BJ (cell line): Measurements from ENCODE around the gene SLAMF8. TPM values are rescaled to one million over a fixed set of nuclear protein-coding genes. Genes with fewer than 3 reads are reported as not detected.

ENCODE experiments used
- CTCF ChIA-PET: fragments of 350-600 bp; formaldehyde crosslinking; extraction: SDS; loops from one replicate; lab custom pipeline; 2021; ENCODE audit warnings: antibody characterized with exemption, inconsistent platforms; lab: Yijun Ruan, JAX
- POLR2A ChIA-PET: fragments of 300-600 bp; sonication (Branson Sonifier 250); formaldehyde crosslinking; extraction: SDS; loops from one replicate; lab custom pipeline; 2021; ENCODE audit warnings: antibody characterized with exemption; lab: Charles Lee
- DNase-seq: peaks from one replicate; pipeline ENCODE4 v3.0.0-alpha.2; 2011; ENCODE audit warnings: low read depth
- H3K27me3 ChIP-seq: 2 replicates; pipeline ENCODE4 v1.6.0; 2011; ENCODE audit warnings: low read length; ENCODE audit not compliant: control insufficient read depth, insufficient read depth
- H3K36me3 ChIP-seq: 2 replicates; pipeline ENCODE4 v1.5.1; 2011; ENCODE audit warnings: low read length; ENCODE audit not compliant: control insufficient read depth, insufficient read depth
- H3K4me3 ChIP-seq: 2 replicates; pipeline ENCODE4 v1.5.1; 2011; ENCODE audit warnings: low read depth, mild to moderate bottlenecking, control low read depth, low read length
- polyA plus RNA-seq: library from polyadenylated mRNA; depleted of rRNA; stranded (reverse); fragments of >200 nt; gene quantifications from 2 replicates; pipeline ENCODE4 v1.2.3, GENCODE V29; 2011
- TF ChIP-seq, protein P1 (sequence below): IDR thresholded peaks from 2 replicates; pipeline ENCODE4 v1.5.1; 2011; ENCODE audit warnings: low read depth, mild to moderate bottlenecking, control low read depth, inconsistent platforms, low read length, moderate library complexity; ENCODE audit not compliant: insufficient read depth

The SLAMF8 gene
- polyA plus RNA-seq, 1 experiment = 0.06 TPM

DNA sequence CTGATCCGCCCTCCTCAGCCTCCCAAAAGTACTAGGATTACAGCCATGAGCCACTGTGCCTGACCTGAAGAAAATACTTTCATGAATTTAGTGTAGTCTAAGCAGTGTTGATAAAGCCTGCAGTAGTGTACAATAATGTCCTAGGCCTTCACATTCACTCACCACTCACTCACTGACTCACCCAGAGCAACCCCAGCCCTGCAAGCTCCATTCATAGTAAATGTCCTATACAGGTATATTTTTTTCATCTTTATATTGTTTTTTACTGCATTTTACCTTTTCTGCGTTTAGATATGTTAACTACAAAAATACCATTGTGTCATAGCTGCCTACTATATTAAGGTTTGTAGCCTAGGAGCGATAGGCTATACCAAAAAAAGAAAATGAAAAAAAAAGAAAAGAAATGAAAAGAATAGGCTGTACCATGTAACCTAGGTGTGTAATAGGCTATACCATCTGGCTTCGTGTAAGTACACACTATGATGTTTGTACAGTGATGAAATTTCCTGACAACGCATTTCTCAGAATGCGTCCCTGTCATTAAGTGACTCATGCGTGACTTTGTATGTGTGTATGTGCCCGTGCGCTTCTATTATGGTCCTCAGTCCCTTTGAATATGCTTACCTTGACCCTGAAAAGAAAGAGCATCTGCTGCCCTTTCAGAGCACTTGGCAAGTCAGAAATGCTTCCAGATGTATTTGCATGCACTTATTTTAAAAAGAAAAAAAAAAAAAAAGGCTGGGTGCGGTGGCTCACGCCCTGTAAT is 9.2 kb upstream of the SLAMF8 start:
- no peak for DNase-seq
- POLR2A ChIA-PET = interaction anchor here (0.6 kb wide), 1 partner anchor 8 kb away, joined by 16 read pairs; no protein-coding TSS in a partner anchor
- H3K27me3 ChIP-seq = peaks cover 18% of the 10 kb centered on the region
- H3K4me3 ChIP-seq = no peak overlapping the region
- CTCF ChIA-PET = interaction anchor here (1.2 to 2.6 kb wide), 2 partner anchors 18 to 656 kb away, joined by 3 to 16 read pairs; no protein-coding TSS in a partner anchor
- TF ChIP-seq, protein P1, sequence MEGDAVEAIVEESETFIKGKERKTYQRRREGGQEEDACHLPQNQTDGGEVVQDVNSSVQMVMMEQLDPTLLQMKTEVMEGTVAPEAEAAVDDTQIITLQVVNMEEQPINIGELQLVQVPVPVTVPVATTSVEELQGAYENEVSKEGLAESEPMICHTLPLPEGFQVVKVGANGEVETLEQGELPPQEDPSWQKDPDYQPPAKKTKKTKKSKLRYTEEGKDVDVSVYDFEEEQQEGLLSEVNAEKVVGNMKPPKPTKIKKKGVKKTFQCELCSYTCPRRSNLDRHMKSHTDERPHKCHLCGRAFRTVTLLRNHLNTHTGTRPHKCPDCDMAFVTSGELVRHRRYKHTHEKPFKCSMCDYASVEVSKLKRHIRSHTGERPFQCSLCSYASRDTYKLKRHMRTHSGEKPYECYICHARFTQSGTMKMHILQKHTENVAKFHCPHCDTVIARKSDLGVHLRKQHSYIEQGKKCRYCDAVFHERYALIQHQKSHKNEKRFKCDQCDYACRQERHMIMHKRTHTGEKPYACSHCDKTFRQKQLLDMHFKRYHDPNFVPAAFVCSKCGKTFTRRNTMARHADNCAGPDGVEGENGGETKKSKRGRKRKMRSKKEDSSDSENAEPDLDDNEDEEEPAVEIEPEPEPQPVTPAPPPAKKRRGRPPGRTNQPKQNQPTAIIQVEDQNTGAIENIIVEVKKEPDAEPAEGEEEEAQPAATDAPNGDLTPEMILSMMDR = no peak
- no peaks in the 10 kb centered on the region for H3K36me3 ChIP-seq

DNA sequence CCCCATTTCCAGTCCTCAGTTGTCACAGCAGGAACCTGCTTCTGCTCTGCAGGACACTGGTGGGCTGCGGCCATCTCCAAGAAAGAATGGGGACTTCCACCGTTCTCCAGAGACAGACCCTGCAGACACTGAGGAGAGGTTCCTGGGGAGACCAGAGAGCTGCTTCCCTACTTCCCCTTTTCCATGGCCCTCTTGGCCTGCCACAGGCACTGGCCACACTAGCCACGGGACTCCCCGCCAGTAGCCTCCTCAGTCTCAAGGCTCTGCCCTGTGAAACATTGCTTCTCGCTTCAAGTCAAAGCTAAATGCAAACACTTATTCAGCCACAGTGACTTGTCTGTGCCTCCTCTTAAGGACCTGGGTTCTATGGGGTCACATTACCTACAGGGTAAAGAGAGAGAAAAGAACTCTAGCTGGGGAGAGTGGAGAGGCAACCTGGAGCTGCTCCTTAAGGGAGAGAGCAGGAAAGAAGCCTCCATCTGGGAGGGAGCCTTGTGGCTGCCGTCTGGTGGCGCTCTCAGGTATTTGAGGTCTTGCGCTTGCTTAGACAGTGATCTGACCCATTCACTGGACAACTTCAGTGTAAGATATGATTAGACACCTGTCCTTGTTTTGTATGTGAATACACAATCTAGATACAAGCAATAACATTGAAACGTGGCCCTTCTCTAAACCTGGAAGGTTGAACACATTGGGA is 5.4 kb upstream of the SLAMF8 start:
- TF ChIP-seq, protein P1 = no peak
- DNase-seq = no peak
- ChIA-PET POLR2A (no interaction called here), CTCF (interaction anchor here (1.0 kb wide), 1 partner anchor 22 kb away, joined by 6 read pairs; no protein-coding TSS in a partner anchor)
- Histone ChIP-seq H3K4me3 (no peak overlapping the region), H3K36me3 (no peaks in the 10 kb centered on the region), H3K27me3 (peaks cover 17% of the 10 kb centered on the region)

DNA sequence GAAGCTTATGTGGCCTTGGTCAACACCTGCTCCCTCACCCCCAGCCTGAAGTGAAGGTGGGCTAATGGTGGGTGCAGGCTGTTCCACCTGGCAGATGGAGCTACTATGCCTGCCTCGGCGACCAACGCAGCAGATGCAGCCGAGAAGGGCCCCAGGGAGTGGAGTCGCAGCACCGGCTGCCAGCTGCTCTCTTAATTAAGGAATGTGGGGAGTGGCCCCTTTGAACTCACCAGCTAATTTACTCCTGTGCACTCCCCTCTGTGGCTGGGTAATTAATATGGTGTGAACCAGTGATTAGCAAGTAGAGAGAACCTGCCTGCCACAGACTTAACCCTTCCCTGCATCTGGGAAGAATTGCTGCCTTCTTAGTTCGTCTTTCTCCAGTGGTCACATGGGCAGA is 3.3 kb upstream of the SLAMF8 start:
- ChIA-PET CTCF (interaction anchor here (1.1 to 1.5 kb wide), 3 partner anchors 9 to 24 kb away, joined by 3 to 5 read pairs (median 3); no protein-coding TSS in a partner anchor), POLR2A (no interaction called here)
- TF ChIP-seq, protein P1 = no peak

DNA sequence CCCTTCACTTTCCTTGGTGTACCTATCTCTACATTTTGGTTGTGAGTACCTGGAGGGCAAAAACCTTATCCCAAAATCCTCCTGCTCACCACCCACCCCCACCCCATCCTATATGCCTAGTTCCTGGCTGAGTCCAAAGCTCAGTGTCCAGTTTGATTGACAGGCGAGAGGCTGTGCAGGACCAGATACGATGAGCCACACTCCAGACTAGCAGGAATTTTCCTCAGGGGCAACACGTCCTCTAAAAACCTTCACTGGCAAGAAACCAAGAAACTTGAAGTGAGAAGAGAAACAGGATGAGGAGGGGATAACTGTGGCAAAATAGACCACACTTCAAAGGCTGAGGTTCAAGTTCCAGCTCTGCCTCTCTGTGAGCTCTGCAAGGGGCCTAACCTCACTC is 1.1 kb upstream of the SLAMF8 start:
- Histone ChIP-seq H3K36me3 (no peaks in the 10 kb centered on the region), H3K4me3 (no peak overlapping the region), H3K27me3 (peaks cover 13% of the 10 kb centered on the region)
- ChIA-PET CTCF (interaction anchor here (1.4 to 1.6 kb wide), 2 partner anchors 21 to 27 kb away, joined by 3 to 4 read pairs; no protein-coding TSS in a partner anchor), POLR2A (interaction anchor here (0.6 kb wide), 1 partner anchor 9 kb away, joined by 16 read pairs; no protein-coding TSS in a partner anchor)
- no peak for DNase-seq
- TF ChIP-seq, protein P1 = no peak

More for the DNA sequence above, 3.3 kb upstream of the SLAMF8 start:
- Histone ChIP-seq H3K4me3 (no peak overlapping the region), H3K36me3 (no peaks in the 10 kb centered on the region), H3K27me3 (peaks cover 17% of the 10 kb centered on the region)
- no peak for DNase-seq

DNA sequence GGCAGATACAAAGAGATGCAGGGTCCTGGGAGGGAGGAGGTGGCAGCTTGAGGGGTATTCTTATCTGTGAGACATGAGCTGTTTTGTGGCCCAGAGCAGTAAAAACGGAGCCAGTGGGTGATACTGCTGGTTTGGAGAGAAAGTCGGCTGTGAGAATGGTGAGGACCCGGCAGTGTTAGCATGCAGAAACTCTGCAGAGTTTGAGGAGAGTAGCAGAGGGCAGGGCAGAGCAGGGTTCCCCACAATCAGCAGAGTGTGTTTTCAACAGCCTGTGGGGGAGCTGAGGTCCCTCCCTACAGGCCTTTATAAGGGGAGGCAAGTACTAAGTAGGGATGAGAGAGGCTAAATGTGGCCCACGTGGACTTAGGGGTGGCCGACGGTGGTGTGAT is 423 bp downstream of the SLAMF8 start:
- CTCF ChIA-PET = interaction anchor here (0.8 to 2.1 kb wide), 2 partner anchors 8 to 64 kb away, joined by 3 to 6 read pairs; no protein-coding TSS in a partner anchor

More for the DNA sequence above, 423 bp downstream of the SLAMF8 start:
- POLR2A ChIA-PET = no interaction called here
- Histone ChIP-seq H3K36me3 (no peaks in the 10 kb centered on the region), H3K4me3 (no peak overlapping the region), H3K27me3 (peaks cover 6% of the 10 kb centered on the region)
- TF ChIP-seq, protein P1 = no peak
- no peak for DNase-seq
